Measurements from ENCODE around the gene GADL1.

- TF ChIP-seq CTCF (IDR thresholded peaks at IDR 0.05; ENCODE audit: low read length) = no peak
- TF ChIP-seq EZH2 (IDR thresholded peaks at IDR 0.05; ENCODE audit: borderline replicate concordance, low read length) = no peak
These were observed 7.6 kb downstream of the GADL1 start for GRCh38 chr3:30886888-30887287.

Measured in OCI-LY1 (cell line).